Dermis microvascular lymphatic vessel endothelial cell (primary cell): ENCODE measurements around the gene ZNF618. TPM values are rescaled to one million over a fixed set of nuclear protein-coding genes. Genes with fewer than 3 reads are reported as not detected.
A peak's percentile ranks its signal among the peaks of the same experiment; 100 is the strongest.
"Not testable (repeated sequence)": the region's sequence is repeated elsewhere in the genome, so short reads cannot be mapped to it uniquely, and the experiment has no call there.

Experiments
- DNase-seq, 2 donors: peaks; one replicate each; pipeline versions ENCODE4 v3.0.0 to v3.0.0-alpha.2; 2010; ENCODE audit warnings: low read depth in 2 of 2
- total RNA-seq: library from RNA; depleted of rRNA; stranded (reverse); fragments of >200 nt; gene quantifications from 2 replicates; pipeline ENCODE4 v1.2.1, GENCODE V29; 2014

The ZNF618 gene
- total RNA-seq, 1 donor from 2014 or later: 6.8 TPM

- no peak for DNase-seq
Measured at GRCh38 chr9:114037961-114038723, 162.0 kb downstream of the ZNF618 start.

GRCh38 chr9:114038724-114039313 lies 162.7 kb downstream of the ZNF618 start:
- DNase-seq: no peak

- DNase-seq: no peak
Measured at GRCh38 chr9:114039484-114039883, 163.4 kb downstream of the ZNF618 start.

- not testable (repeated sequence) for DNase-seq
Measured at GRCh38 chr9:114043660-114044059, 167.6 kb downstream of the ZNF618 start.

GRCh38 chr9:114046237-114046755 lies 170.2 kb downstream of the ZNF618 start:
- DNase-seq: no peak

- DNase-seq: no peak
Measured at GRCh38 chr9:114046875-114047274, 170.8 kb downstream of the ZNF618 start.

- DNase-seq: peak; percentile 10 to 32
Measured at GRCh38 chr9:114047717-114048116, 171.6 kb downstream of the ZNF618 start.

DNA sequence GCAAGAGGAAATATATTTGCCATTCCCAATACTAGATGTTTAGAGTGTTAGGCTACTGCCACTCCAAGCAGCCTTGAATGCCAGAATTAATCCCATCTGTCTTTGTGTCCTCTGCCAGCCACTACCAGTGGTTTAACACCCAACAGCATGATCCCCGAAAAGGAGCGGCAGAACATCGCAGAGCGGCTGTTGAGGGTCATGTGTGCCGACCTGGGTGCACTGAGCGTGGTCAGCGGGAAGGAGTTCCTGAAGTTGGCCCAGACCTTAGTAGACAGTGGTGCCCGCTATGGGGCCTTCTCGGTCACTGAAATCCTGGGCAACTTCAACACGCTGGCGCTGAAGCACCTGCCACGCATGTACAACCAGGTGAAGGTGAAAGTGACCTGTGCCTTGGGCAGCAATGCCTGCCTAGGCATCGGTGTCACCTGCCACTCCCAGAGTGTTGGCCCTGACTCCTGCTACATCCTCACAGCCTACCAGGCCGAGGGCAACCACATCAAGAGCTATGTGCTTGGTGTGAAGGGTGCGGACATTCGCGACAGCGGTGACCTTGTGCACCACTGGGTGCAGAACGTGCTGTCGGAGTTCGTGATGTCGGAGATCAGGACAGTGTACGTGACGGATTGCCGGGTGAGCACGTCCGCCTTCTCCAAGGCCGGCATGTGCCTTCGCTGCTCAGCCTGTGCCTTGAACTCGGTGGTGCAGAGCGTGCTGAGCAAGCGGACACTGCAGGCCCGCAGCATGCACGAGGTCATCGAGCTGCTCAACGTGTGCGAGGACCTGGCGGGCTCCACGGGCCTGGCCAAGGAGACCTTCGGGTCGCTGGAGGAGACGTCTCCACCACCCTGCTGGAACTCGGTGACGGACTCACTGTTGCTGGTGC lies 172.7 kb downstream of the ZNF618 start:
- no peak for DNase-seq

DNA sequence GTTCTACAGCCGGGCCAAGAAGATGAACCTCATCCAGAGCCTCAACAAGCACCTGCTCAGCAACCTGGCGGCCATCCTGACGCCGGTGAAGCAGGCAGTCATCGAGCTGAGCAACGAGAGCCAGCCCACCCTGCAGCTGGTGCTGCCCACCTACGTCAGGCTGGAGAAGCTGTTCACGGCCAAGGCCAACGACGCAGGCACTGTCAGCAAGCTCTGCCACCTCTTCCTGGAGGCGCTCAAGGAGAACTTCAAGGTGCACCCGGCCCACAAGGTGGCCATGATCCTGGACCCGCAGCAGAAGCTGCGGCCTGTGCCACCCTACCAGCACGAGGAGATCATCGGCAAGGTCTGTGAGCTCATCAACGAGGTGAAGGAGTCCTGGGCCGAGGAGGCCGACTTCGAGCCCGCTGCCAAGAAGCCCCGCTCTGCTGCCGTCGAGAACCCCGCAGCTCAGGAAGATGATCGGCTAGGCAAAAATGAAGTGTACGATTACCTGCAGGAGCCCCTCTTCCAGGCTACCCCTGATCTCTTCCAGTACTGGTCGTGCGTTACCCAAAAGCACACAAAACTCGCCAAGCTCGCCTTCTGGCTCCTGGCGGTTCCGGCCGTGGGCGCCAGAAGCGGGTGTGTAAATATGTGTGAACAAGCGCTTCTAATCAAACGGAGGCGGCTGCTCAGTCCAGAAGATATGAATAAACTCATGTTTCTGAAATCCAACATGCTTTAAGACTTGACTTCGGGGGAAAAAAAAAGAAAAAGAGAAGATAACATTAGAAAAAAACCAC lies 173.5 kb downstream of the ZNF618 start:
- DNase-seq: no peak

GRCh38 chr9:114050226-114050568 lies 174.1 kb downstream of the ZNF618 start:
- DNase-seq: no peak

GRCh38 chr9:114050646-114051045 lies 174.5 kb downstream of the ZNF618 start:
- no peak for DNase-seq

DNA sequence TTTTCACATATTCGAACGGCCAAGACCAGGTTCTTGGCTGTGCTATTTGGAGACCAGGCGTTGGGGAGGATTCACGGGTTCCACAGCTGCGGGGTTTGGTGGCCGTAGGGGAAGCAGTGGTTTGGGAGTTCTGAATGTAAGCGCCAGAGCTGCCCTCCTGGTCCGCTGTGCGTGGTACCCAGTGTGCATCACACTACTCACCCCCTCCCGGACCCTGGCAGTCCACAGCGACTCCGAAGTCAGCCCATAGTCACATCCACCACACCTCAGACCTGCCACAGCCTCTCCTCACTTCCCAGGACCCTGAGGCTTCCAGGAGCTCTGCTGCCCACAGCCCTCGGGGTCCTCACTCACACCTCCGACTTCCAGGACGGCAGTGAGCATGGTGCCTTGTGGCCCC lies 175.2 kb downstream of the ZNF618 start:
- DNase-seq: no peak

GRCh38 chr9:114051706-114052105 lies 175.6 kb downstream of the ZNF618 start:
- no peak for DNase-seq

DNA sequence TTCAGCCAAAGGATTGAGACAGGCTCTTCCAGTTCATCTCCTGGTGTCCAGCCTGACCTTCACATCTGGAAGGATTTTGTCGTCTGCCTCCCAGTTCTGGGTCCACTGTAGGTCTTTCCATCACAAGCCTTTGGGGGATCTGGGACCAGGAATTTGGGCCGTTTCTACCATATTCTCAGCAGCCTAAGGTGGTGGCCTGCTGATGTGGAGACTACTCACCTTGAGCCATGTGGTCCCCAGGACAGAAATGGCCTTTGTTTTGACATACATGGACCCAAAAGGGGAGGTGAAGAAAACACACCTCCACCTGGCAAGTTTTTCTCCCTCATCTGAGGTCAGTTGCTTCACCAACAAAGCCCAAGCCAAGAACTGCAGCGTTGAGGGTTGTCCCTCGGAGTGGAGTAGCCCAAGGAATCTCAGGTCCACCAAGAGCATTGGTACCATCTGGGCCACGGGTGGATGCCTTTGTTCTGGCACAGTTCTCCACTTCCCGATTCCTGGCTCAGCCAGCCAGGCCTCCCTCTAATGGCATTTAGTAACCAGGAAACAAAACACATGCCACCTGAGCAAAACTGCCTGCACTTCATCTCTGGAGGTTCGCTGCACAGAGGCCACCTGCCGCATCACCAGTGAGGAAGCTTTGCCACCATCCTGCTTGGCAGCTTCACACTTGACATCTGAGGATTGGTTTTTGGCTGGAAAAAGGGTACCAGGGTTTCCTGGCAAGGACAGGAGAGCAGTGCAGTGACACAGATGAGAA lies 177.3 kb downstream of the ZNF618 start:
- DNase-seq: no peak

- no peak for DNase-seq
Measured at GRCh38 chr9:114054191-114054690, 178.1 kb downstream of the ZNF618 start.

DNA sequence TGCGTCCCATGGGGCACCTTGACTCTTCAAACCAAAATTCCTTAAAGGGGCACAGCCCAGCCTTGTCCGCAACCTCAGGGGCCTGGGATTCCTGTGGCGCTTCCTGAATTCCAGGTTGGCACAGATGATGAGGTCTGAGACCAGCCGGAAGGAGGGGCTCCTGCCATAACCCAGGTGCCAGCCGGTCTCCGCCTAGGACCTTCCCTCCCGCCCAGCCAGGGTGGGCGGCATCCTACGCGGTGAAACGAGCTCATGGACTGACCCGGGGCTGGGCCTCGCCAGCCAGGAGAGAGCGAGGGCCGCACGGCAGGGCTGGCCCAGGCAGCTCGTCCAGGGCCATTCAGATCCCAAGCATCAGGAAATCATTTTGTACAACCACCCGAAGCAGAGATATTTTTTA lies 179.0 kb downstream of the ZNF618 start:
- DNase-seq: no peak

GRCh38 chr9:114055894-114056293 lies 179.8 kb downstream of the ZNF618 start:
- DNase-seq: no peak

- no peak for DNase-seq
Measured at GRCh38 chr9:114056527-114056926, 180.4 kb downstream of the ZNF618 start.

DNA sequence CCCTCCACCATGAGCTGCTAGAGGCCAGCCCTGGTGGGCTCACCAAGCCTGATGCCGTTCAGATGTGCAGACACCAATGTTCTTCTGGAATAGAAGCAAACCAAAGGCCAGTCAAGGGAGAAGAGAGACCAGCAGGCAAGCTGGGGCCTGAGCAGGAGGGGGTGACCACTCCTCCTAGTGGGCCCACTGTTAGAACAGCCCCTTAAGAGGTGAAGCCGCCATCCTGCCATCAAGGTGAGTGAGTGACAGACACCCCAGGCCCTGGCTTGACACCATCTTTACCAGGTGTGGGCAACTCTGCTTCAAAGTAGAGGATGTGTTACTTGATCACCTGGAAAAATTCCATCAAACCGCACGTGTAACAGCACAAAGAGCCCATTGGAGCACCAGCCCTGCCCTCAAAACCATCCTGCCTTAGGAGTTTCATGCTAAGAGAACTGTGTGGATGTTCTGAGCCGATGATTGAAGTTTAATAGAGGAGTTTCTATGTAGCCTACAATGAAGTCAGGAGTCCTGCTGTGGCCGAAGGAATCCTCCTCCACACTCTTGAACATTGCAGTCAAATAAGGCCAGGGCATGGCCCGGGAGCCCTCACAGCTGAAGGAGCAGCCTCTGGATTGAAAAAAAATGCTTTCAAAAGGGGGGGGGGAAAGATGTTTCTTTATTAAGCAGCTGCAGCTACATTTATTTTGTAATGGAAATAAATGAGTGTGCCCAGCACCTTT lies 181.2 kb downstream of the ZNF618 start:
- DNase-seq: no peak

DNA sequence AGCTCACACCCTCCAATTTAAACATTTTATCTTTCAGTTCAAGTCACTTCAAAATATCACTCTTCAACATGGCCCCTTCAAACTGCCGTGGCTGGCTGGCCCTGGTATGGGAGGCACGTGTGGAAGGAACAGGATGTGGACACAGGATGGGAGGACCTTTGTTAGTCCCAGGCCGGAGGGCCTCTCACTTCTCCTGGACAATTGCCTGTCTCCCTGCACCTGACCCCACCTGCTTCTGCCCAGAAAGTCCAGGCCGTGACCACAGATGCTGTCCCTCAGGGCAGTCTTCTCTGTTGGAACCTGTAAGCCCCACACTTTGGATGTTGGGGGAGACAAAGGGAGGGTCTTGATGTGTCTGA lies 182.6 kb downstream of the ZNF618 start:
- no peak for DNase-seq
